Mesendoderm (in vitro differentiated cells): ENCODE measurements around the gene CRADD.

ENCODE experiments used
- DNase-seq: peaks from one replicate; pipeline ENCODE4 v3.0.0; 2013
- H2AK5ac ChIP-seq: 2 replicates; pipeline ENCODE4 v1.6.1; 2013; ENCODE audit warnings: low read length, inconsistent platforms
- H2BK120ac ChIP-seq: 2 replicates; pipeline ENCODE4 v1.6.1; 2013; ENCODE audit warnings: low read depth, mild to moderate bottlenecking, low read length, moderate library complexity, mixed read lengths
- H2BK15ac ChIP-seq: replicated peaks from 2 replicates; pipeline ENCODE4 v1.6.1; 2013; ENCODE audit warnings: low read depth, mild to moderate bottlenecking, moderate library complexity
- H2BK5ac ChIP-seq: 2 replicates; pipeline ENCODE4 v1.6.1; 2013; ENCODE audit warnings: low read length, inconsistent platforms
- H3K18ac ChIP-seq: 2 replicates; pipeline ENCODE4 v1.6.1; 2013; ENCODE audit warnings: mild to moderate bottlenecking, low read length, mixed read lengths
- H3K23ac ChIP-seq: one replicate; pipeline ENCODE4 v1.6.1; 2013; ENCODE audit warnings: low read length
- H3K27ac ChIP-seq: 2 replicates; pipeline ENCODE4 v1.5.1; 2013; ENCODE audit warnings: low read depth, mild to moderate bottlenecking, inconsistent platforms, low read length, moderate library complexity
- H3K27me3 ChIP-seq: 2 replicates; pipeline ENCODE4 v1.6.1; 2013; ENCODE audit warnings: low read length, control low read depth, mild to moderate bottlenecking, inconsistent platforms; ENCODE audit not compliant: insufficient read depth, poor library complexity
- H3K36me3 ChIP-seq: 2 replicates; pipeline ENCODE4 v1.6.1; 2013; ENCODE audit warnings: low read length, inconsistent platforms; ENCODE audit not compliant: control insufficient read depth, insufficient read depth
- H3K4ac ChIP-seq: one replicate; pipeline ENCODE4 v1.6.1; 2013; ENCODE audit warnings: low read depth, mild to moderate bottlenecking, low read length, moderate library complexity
- H3K4me1 ChIP-seq: 2 replicates; pipeline ENCODE4 v1.6.1; 2013; ENCODE audit warnings: low read depth, low read length, inconsistent platforms; ENCODE audit not compliant: control insufficient read depth
- H3K4me2 ChIP-seq: 2 replicates; pipeline ENCODE4 v1.6.1; 2013; ENCODE audit warnings: low read length
- H3K4me3 ChIP-seq: 2 replicates; pipeline ENCODE4 v1.5.1; 2013; ENCODE audit warnings: mild to moderate bottlenecking, low read length
- H3K56ac ChIP-seq: one replicate; pipeline ENCODE4 v1.6.1; 2013; ENCODE audit warnings: low read length
- H3K79me1 ChIP-seq: 2 replicates; pipeline ENCODE4 v1.6.1; 2013; ENCODE audit warnings: low read length, inconsistent platforms
- H3K79me2 ChIP-seq: 2 replicates; pipeline ENCODE4 v1.6.1; 2013; ENCODE audit warnings: mild to moderate bottlenecking, low read length; ENCODE audit not compliant: control insufficient read depth, insufficient read depth
- H3K9ac ChIP-seq: 2 replicates; pipeline ENCODE4 v1.6.1; 2013; ENCODE audit warnings: low read length, inconsistent platforms
- H4K5ac ChIP-seq: one replicate; pipeline ENCODE4 v1.6.1; 2013; ENCODE audit warnings: low read length
- H4K8ac ChIP-seq: one replicate; pipeline ENCODE4 v1.6.1; 2013; ENCODE audit warnings: low read depth, mild to moderate bottlenecking, control low read depth, low read length, moderate library complexity
- WGBS: extraction: QIAGEN DNeasy Blood & Tissue Kit; methylation state at CpG from one replicate; pipeline ENCODE4 v1.1.7; 2013; ENCODE audit warnings: low lambda C conversion rate, missing lambda C conversion rate; ENCODE audit not compliant: insufficient coverage; ENCODE audit errors: extremely low coverage; 5-methylcytosine and 5-hydroxymethylcytosine counted together

CRADD gene

GRCh38 chr12:93738199-93739058 lies 61.3 kb downstream of the CRADD start:
- no peaks in the 10 kb centered on the region for H3K4me1 ChIP-seq
- H3K18ac ChIP-seq, result no peak overlapping the region
- H4K8ac ChIP-seq, result no peak overlapping the region
- no peak overlapping the region for H2BK15ac ChIP-seq
- no peak overlapping the region for H3K4me2 ChIP-seq
- no peak overlapping the region for H3K4me3 ChIP-seq
- H3K36me3 ChIP-seq, result no peaks in the 10 kb centered on the region
- no CpG with 5 or more reads among the region's 6 CpGs for WGBS
- no peak overlapping the region for H3K4ac ChIP-seq
- H2AK5ac ChIP-seq, result no peak overlapping the region
- H3K79me2 ChIP-seq, result no peaks in the 10 kb centered on the region
- H3K23ac ChIP-seq, result peak overlapping the region; percentile 31
- H3K9ac ChIP-seq, result no peak overlapping the region
- H2BK5ac ChIP-seq, result no peak overlapping the region
- H3K27me3 ChIP-seq, result no peaks in the 10 kb centered on the region
- no peak overlapping the region for H4K5ac ChIP-seq
- H3K79me1 ChIP-seq, result no peaks in the 10 kb centered on the region
- DNase-seq, result no peak
- H3K27ac ChIP-seq, result no peak overlapping the region
- H2BK120ac ChIP-seq, result no peak overlapping the region
- no peak overlapping the region for H3K56ac ChIP-seq

- Histone ChIP-seq H3K56ac (peak overlapping the region; percentile 39), H2BK5ac (no peak overlapping the region), H3K9ac (no peak overlapping the region), H3K4me3 (no peak overlapping the region), H3K27ac (no peak overlapping the region), H2AK5ac (no peak overlapping the region), H3K18ac (no peak overlapping the region), H4K5ac (no peak overlapping the region), H3K4me2 (no peak overlapping the region), H4K8ac (no peak overlapping the region), H2BK120ac (no peak overlapping the region), H2BK15ac (no peak overlapping the region), H3K79me1 (no peaks in the 10 kb centered on the region), H3K4me1 (no peaks in the 10 kb centered on the region), H3K4ac (no peak overlapping the region), H3K79me2 (no peaks in the 10 kb centered on the region), H3K27me3 (no peaks in the 10 kb centered on the region), H3K36me3 (no peaks in the 10 kb centered on the region), H3K23ac (no peak overlapping the region)
- DNase-seq, result no peak
- 100% methylated on average over 1 of the region's 3 CpGs for WGBS
These were observed 63.6 kb downstream of the CRADD start for GRCh38 chr12:93740751-93741150.

GRCh38 chr12:93741659-93742109 lies 64.5 kb downstream of the CRADD start:
- Histone ChIP-seq H3K4me1 (no peaks in the 10 kb centered on the region), H4K5ac (no peak overlapping the region), H3K27ac (peak overlapping the region; percentile 96), H3K27me3 (no peaks in the 10 kb centered on the region), H3K56ac (peak overlapping the region; percentile 49), H2AK5ac (no peak overlapping the region), H3K23ac (no peak overlapping the region), H2BK15ac (no peak overlapping the region), H4K8ac (no peak overlapping the region), H3K4me3 (no peak overlapping the region), H3K79me1 (no peaks in the 10 kb centered on the region), H2BK5ac (peak overlapping the region; percentile 2), H2BK120ac (no peak overlapping the region), H3K4ac (peak overlapping the region; percentile 81), H3K18ac (peak overlapping the region; percentile 64), H3K4me2 (peak overlapping the region; percentile 92), H3K9ac (peak overlapping the region; percentile 78), H3K36me3 (no peaks in the 10 kb centered on the region), H3K79me2 (no peaks in the 10 kb centered on the region)
- WGBS, result no CpG with 5 or more reads among the region's 10 CpGs
- peak; percentile 90 for DNase-seq

- WGBS, result no CpG with 5 or more reads among the region's 45 CpGs
- peak; percentile 81 for DNase-seq
- H3K27me3 ChIP-seq, result no peaks in the 10 kb centered on the region
These were observed 65.1 kb downstream of the CRADD start for GRCh38 chr12:93742110-93742934.

GRCh38 chr12:93743229-93743998 lies 66.2 kb downstream of the CRADD start:
- no peaks in the 10 kb centered on the region for H3K79me1 ChIP-seq
- no peak overlapping the region for H2BK15ac ChIP-seq
- DNase-seq, result no peak
- no peak overlapping the region for H3K4me3 ChIP-seq
- no peak overlapping the region for H2AK5ac ChIP-seq
- H3K4me1 ChIP-seq, result no peaks in the 10 kb centered on the region
- no peaks in the 10 kb centered on the region for H3K36me3 ChIP-seq
- H3K9ac ChIP-seq, result no peak overlapping the region
- H3K18ac ChIP-seq, result no peak overlapping the region
- H3K56ac ChIP-seq, result no peak overlapping the region
- no peak overlapping the region for H4K8ac ChIP-seq
- H3K27me3 ChIP-seq, result no peaks in the 10 kb centered on the region
- no peak overlapping the region for H3K4ac ChIP-seq
- no peak overlapping the region for H3K27ac ChIP-seq
- WGBS, result no CpG with 5 or more reads among the region's 9 CpGs
- no peak overlapping the region for H3K4me2 ChIP-seq
- no peaks in the 10 kb centered on the region for H3K79me2 ChIP-seq
- H2BK120ac ChIP-seq, result no peak overlapping the region
- no peak overlapping the region for H3K23ac ChIP-seq
- no peak overlapping the region for H4K5ac ChIP-seq
- no peak overlapping the region for H2BK5ac ChIP-seq

More at GRCh38 chr12:93742110-93742934, 65.1 kb downstream of the CRADD start:
- peak overlapping the region; percentile 64 for H3K4me3 ChIP-seq
- H3K9ac ChIP-seq, result peak overlapping the region; percentile 78
- peak overlapping the region; percentile 9 for H3K18ac ChIP-seq
- no peak overlapping the region for H4K8ac ChIP-seq
- H4K5ac ChIP-seq, result no peak overlapping the region
- H2BK120ac ChIP-seq, result no peak overlapping the region
- H3K27ac ChIP-seq, result peak overlapping the region; percentile 96
- peak overlapping the region; percentile 67 for H2BK5ac ChIP-seq
- H3K4ac ChIP-seq, result peak overlapping the region; percentile 81
- peak overlapping the region; percentile 51 for H3K23ac ChIP-seq
- H3K79me2 ChIP-seq, result no peaks in the 10 kb centered on the region
- H3K36me3 ChIP-seq, result no peaks in the 10 kb centered on the region
- H3K79me1 ChIP-seq, result no peaks in the 10 kb centered on the region
- peak overlapping the region; percentile 86 for H3K56ac ChIP-seq
- no peak overlapping the region for H2AK5ac ChIP-seq
- no peak overlapping the region for H2BK15ac ChIP-seq
- H3K4me1 ChIP-seq, result no peaks in the 10 kb centered on the region
- H3K4me2 ChIP-seq, result peak overlapping the region; percentile 92
